Mesendoderm (in vitro differentiated cells): ENCODE data around the gene ZBTB46.

Experiments
- DNase-seq: peaks from one replicate; pipeline ENCODE4 v3.0.0; 2013
- H2AK5ac ChIP-seq: 2 replicates; pipeline ENCODE4 v1.6.1; 2013; ENCODE audit warnings: low read length, inconsistent platforms
- H2BK120ac ChIP-seq: 2 replicates; pipeline ENCODE4 v1.6.1; 2013; ENCODE audit warnings: low read depth, mild to moderate bottlenecking, low read length, moderate library complexity, mixed read lengths
- H2BK15ac ChIP-seq: replicated peaks from 2 replicates; pipeline ENCODE4 v1.6.1; 2013; ENCODE audit warnings: low read depth, mild to moderate bottlenecking, moderate library complexity
- H2BK5ac ChIP-seq: 2 replicates; pipeline ENCODE4 v1.6.1; 2013; ENCODE audit warnings: low read length, inconsistent platforms
- H3K18ac ChIP-seq: 2 replicates; pipeline ENCODE4 v1.6.1; 2013; ENCODE audit warnings: mild to moderate bottlenecking, low read length, mixed read lengths
- H3K23ac ChIP-seq: one replicate; pipeline ENCODE4 v1.6.1; 2013; ENCODE audit warnings: low read length
- H3K27ac ChIP-seq: 2 replicates; pipeline ENCODE4 v1.5.1; 2013; ENCODE audit warnings: low read depth, mild to moderate bottlenecking, inconsistent platforms, low read length, moderate library complexity
- H3K27me3 ChIP-seq: 2 replicates; pipeline ENCODE4 v1.6.1; 2013; ENCODE audit warnings: low read length, control low read depth, mild to moderate bottlenecking, inconsistent platforms; ENCODE audit not compliant: insufficient read depth, poor library complexity
- H3K36me3 ChIP-seq: 2 replicates; pipeline ENCODE4 v1.6.1; 2013; ENCODE audit warnings: low read length, inconsistent platforms; ENCODE audit not compliant: control insufficient read depth, insufficient read depth
- H3K4ac ChIP-seq: one replicate; pipeline ENCODE4 v1.6.1; 2013; ENCODE audit warnings: low read depth, mild to moderate bottlenecking, low read length, moderate library complexity
- H3K4me1 ChIP-seq: 2 replicates; pipeline ENCODE4 v1.6.1; 2013; ENCODE audit warnings: low read depth, low read length, inconsistent platforms; ENCODE audit not compliant: control insufficient read depth
- H3K4me2 ChIP-seq: 2 replicates; pipeline ENCODE4 v1.6.1; 2013; ENCODE audit warnings: low read length
- H3K4me3 ChIP-seq: 2 replicates; pipeline ENCODE4 v1.5.1; 2013; ENCODE audit warnings: mild to moderate bottlenecking, low read length
- H3K56ac ChIP-seq: one replicate; pipeline ENCODE4 v1.6.1; 2013; ENCODE audit warnings: low read length
- H3K79me1 ChIP-seq: 2 replicates; pipeline ENCODE4 v1.6.1; 2013; ENCODE audit warnings: low read length, inconsistent platforms
- H3K79me2 ChIP-seq: 2 replicates; pipeline ENCODE4 v1.6.1; 2013; ENCODE audit warnings: mild to moderate bottlenecking, low read length; ENCODE audit not compliant: control insufficient read depth, insufficient read depth
- H3K9ac ChIP-seq: 2 replicates; pipeline ENCODE4 v1.6.1; 2013; ENCODE audit warnings: low read length, inconsistent platforms
- H4K5ac ChIP-seq: one replicate; pipeline ENCODE4 v1.6.1; 2013; ENCODE audit warnings: low read length
- H4K8ac ChIP-seq: one replicate; pipeline ENCODE4 v1.6.1; 2013; ENCODE audit warnings: low read depth, mild to moderate bottlenecking, control low read depth, low read length, moderate library complexity
- WGBS: extraction: QIAGEN DNeasy Blood & Tissue Kit; methylation state at CpG from one replicate; pipeline ENCODE4 v1.1.7; 2013; ENCODE audit warnings: low lambda C conversion rate, missing lambda C conversion rate; ENCODE audit not compliant: insufficient coverage; ENCODE audit errors: extremely low coverage; 5-methylcytosine and 5-hydroxymethylcytosine counted together

ZBTB46 gene

GRCh38 chr20:63755933-63756647, 75.0 kb downstream of the ZBTB46 start:
- Histone ChIP-seq H4K5ac (no peak overlapping the region), H3K23ac (no peak overlapping the region), H3K4ac (no peak overlapping the region), H4K8ac (no peak overlapping the region), H3K27me3 (no peaks in the 10 kb centered on the region), H3K36me3 (no peaks in the 10 kb centered on the region), H3K79me2 (no peaks in the 10 kb centered on the region), H3K4me1 (no peaks in the 10 kb centered on the region), H2BK120ac (no peak overlapping the region), H3K4me3 (no peak overlapping the region), H2BK15ac (no peak overlapping the region), H2BK5ac (no peak overlapping the region), H3K79me1 (no peaks in the 10 kb centered on the region), H3K56ac (no peak overlapping the region), H2AK5ac (no peak overlapping the region), H3K18ac (no peak overlapping the region), H3K9ac (no peak overlapping the region), H3K27ac (no peak overlapping the region), H3K4me2 (no peak overlapping the region)
- DNase-seq, result no peak
- no CpG with 5 or more reads among the region's 18 CpGs for WGBS

DNA sequence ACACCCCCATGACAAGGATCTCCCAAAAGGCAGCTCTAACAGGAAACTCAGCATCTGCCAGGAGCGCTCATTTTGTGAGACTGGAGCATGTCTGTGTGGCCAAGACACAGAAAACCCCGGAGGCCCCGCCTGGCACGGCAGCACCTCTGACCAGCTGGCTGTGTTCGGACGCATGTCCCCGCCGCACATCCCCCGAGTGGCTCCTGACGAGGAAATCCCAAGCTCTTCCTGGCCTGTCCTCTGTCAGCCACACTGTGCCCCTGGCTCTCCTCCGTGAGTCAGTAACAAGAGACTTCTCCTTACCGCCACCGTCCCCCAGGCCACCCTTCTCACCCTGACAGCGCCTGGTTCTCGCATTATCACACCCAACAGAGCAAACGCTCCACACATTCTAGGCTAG, 77.1 kb downstream of the ZBTB46 start:
- Histone ChIP-seq H3K4me1 (no peaks in the 10 kb centered on the region), H3K27ac (no peak overlapping the region), H2BK120ac (no peak overlapping the region), H3K56ac (no peak overlapping the region), H3K4me3 (no peak overlapping the region), H2BK15ac (no peak overlapping the region), H2BK5ac (no peak overlapping the region), H4K5ac (no peak overlapping the region), H3K18ac (no peak overlapping the region), H3K79me2 (no peaks in the 10 kb centered on the region), H3K9ac (no peak overlapping the region), H3K27me3 (no peaks in the 10 kb centered on the region), H3K23ac (no peak overlapping the region), H3K36me3 (no peaks in the 10 kb centered on the region), H4K8ac (no peak overlapping the region), H3K79me1 (no peaks in the 10 kb centered on the region), H3K4me2 (no peak overlapping the region), H2AK5ac (no peak overlapping the region), H3K4ac (no peak overlapping the region)
- WGBS, result no CpG with 5 or more reads among the region's 16 CpGs
- DNase-seq, result no peak

DNA sequence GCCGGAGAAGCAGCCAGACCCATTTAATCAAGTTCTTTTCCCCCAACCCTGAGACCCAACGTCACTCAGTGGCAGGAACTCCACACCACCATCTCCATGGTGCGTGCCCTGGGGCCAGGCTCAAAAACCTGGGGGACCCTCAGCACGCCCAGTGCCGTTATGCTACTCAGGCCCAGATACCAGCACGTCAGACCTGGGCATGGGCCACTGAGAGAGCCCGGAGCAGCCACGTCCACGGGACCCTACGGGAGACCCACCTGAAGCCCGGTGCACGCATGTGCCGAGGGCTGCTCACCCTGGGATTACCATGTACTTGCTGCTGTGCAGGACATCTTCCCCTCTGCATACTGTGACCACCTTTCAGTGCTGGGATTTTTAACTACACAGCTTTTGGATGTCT, 77.7 kb downstream of the ZBTB46 start:
- Histone ChIP-seq H3K4me3 (no peak overlapping the region), H4K5ac (no peak overlapping the region), H2BK120ac (no peak overlapping the region), H2BK15ac (no peak overlapping the region), H3K27ac (no peak overlapping the region), H3K18ac (no peak overlapping the region), H3K4me2 (no peak overlapping the region), H3K4me1 (no peaks in the 10 kb centered on the region), H2AK5ac (no peak overlapping the region), H2BK5ac (no peak overlapping the region), H3K23ac (no peak overlapping the region), H3K56ac (no peak overlapping the region), H4K8ac (no peak overlapping the region), H3K79me2 (no peaks in the 10 kb centered on the region), H3K9ac (no peak overlapping the region), H3K79me1 (no peaks in the 10 kb centered on the region), H3K27me3 (no peaks in the 10 kb centered on the region), H3K36me3 (no peaks in the 10 kb centered on the region), H3K4ac (no peak overlapping the region)
- DNase-seq, result no peak
- no CpG with 5 or more reads among the region's 13 CpGs for WGBS

DNA sequence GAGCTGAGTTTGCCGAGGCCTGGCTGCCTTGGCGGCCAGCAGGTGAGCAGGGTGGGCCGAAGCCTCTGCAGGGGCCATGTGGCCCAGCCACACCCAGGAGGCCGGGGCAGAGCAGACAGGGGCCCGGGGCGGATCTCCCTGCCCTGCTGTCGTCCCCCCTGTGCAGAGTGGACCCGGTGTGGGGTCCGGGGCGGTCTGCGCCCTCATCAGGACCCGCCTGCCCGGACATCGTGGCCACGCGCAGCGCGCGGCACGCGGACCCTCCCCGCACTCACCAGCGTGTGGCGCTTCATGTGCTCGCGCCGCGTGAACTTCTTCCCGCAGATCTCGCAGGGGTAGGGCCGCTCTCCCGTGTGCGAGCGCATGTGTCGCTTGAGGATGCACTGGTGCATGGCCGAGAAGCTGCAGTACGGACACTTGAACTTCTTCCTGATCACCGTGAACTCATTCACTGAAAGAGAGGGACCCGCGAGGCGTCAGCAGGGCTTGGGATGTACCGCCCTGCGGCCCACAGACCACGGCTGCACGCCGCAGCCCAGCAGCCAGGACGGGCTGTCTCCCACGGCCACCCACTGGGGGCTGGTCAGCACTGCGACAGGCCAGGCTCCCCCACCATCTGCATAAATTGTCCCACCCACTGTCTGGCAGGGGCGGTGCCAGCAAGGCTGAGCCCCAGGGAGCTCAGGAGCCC, 78.5 kb downstream of the ZBTB46 start:
- Histone ChIP-seq H3K27me3 (no peaks in the 10 kb centered on the region), H4K5ac (no peak overlapping the region), H3K27ac (no peak overlapping the region), H3K18ac (no peak overlapping the region), H2AK5ac (no peak overlapping the region), H3K56ac (no peak overlapping the region), H2BK5ac (no peak overlapping the region), H3K4me3 (no peak overlapping the region), H3K79me1 (no peaks in the 10 kb centered on the region), H3K4me2 (no peak overlapping the region), H4K8ac (no peak overlapping the region), H3K4me1 (no peaks in the 10 kb centered on the region), H2BK15ac (no peak overlapping the region), H3K36me3 (no peaks in the 10 kb centered on the region), H2BK120ac (no peak overlapping the region), H3K79me2 (no peaks in the 10 kb centered on the region), H3K23ac (no peak overlapping the region), H3K4ac (no peak overlapping the region), H3K9ac (no peak overlapping the region)
- no peak for DNase-seq
- no CpG with 5 or more reads among the region's 50 CpGs for WGBS

- H2BK5ac ChIP-seq, result no peak overlapping the region
- H3K36me3 ChIP-seq, result no peaks in the 10 kb centered on the region
- no peak overlapping the region for H4K8ac ChIP-seq
- H3K4me3 ChIP-seq, result no peak overlapping the region
- H2BK120ac ChIP-seq, result no peak overlapping the region
- H3K56ac ChIP-seq, result peak overlapping the region; percentile 73
- H3K9ac ChIP-seq, result no peak overlapping the region
- no peaks in the 10 kb centered on the region for H3K79me1 ChIP-seq
- no peak for DNase-seq
- no peak overlapping the region for H3K18ac ChIP-seq
- no peak overlapping the region for H4K5ac ChIP-seq
- H2AK5ac ChIP-seq, result no peak overlapping the region
- H3K79me2 ChIP-seq, result no peaks in the 10 kb centered on the region
- no CpG with 5 or more reads among the region's 45 CpGs for WGBS
- no peak overlapping the region for H2BK15ac ChIP-seq
- no peak overlapping the region for H3K4me2 ChIP-seq
- no peaks in the 10 kb centered on the region for H3K4me1 ChIP-seq
- H3K27ac ChIP-seq, result peak overlapping the region; percentile 2
- no peak overlapping the region for H3K4ac ChIP-seq
- H3K27me3 ChIP-seq, result no peaks in the 10 kb centered on the region
- H3K23ac ChIP-seq, result no peak overlapping the region
These were observed 79.4 kb downstream of the ZBTB46 start for GRCh38 chr20:63751471-63752271.
